GM12872 (cell line): ENCODE results near the gene BEND5.

Experiments
- CTCF ChIP-seq: IDR thresholded peaks from 3 replicates; pipeline ENCODE4 v1.5.1; 2011; ENCODE audit warnings: low read depth, mild to moderate bottlenecking, low read length, moderate library complexity; ENCODE audit not compliant: insufficient read depth

The BEND5 gene

DNA sequence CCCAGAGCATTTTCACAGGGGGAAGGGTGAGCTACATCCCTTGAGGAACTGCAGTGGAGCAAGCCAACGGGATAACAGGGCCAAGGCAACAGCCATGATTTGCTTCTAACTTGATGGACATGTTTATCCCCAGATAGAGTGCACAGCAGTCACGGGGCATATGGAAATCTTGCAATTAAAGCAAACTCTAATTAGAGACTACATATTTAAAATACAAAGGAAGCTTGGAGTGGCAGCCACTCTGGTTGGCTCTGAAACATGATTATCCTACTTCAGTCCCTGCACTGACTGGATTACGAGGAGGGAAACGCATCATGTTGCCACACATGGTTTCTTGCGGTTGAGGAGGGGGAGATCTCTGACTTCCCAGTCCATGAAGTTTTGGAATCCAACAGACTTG is 60.8 kb downstream of the BEND5 start:
- no peak for TF ChIP-seq CTCF

GRCh38 chr1:48710915-48711314 is 65.8 kb downstream of the BEND5 start:
- TF ChIP-seq CTCF: no peak

DNA sequence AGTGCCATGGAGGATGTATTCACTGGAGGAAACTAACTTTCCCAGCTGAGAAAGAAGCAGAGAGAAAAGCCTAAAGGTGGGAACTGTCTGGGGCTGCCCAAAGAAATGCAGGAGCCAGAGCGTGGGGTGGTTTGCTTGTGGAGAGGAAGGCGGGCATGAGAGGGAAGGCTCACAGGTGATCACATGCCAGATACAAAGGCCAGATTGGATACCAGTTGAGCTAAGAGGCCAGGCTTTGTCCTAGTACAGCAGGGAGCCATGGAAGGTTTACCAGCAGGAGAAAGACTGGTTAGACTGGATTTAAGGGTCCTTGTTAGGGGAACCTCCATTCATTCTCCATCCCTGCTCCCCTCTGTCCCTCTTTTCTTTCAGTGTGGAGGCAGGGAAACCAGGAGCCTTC is 66.4 kb downstream of the BEND5 start:
- no peak for TF ChIP-seq CTCF

DNA sequence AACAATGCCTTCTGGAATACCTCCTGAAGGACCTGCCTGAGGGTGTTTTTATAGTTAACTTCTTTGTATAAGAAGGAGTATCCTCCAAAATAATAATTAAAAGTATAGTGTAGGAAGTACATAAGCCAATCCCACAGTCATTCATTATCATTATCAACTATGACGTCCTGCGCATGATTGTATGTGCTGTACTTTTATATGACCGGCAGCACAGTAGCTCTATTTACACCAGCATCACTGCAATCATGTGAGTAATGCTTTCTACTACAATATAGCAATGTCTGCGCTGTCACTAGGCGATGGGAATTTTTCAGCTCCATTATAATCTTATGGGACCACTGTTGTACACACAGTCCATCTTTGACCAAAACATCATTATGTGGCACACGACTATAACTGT is 72.0 kb downstream of the BEND5 start:
- no peak for TF ChIP-seq CTCF

DNA sequence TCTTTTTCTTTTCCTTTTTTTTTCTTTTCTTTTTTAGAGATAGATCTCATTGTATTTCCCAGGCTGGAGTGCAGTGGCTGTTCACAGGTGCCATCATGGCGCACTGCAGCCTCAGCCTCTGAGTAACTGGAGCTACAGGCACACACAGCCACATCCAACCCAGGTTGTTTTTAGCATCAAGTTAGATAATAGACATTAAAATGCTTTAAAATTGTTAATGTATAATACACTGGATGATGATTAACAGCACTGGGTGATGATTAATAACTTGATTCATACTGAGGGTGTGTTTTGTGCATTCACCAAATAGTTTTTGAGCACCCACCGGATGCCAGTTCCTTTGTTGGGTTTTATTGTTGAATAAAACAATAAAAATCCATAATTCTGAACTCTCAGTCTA is 75.2 kb downstream of the BEND5 start:
- TF ChIP-seq CTCF: no peak

- peak; percentile 93 for TF ChIP-seq CTCF
These were observed 79.5 kb downstream of the BEND5 start for GRCh38 chr1:48697066-48697707.

DNA sequence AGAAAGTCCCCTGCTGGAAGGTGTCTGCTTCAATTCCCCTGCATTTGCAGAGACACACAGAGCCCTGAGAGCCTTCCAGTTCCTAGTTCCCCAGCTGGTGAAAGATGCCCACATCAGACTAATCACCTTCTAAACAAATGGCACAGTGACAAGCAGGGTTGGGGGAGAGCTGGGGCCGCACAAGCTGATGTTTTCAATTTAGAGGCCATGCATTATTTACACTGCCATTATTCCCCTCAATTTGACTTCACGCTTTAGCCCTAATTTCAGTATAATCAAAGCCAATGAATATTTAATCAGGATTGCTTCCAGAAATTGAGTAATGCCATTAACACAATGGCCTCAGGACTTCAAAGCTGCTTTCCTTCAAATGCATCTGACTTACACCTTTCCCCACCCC is 81.5 kb downstream of the BEND5 start:
- no peak for TF ChIP-seq CTCF

DNA sequence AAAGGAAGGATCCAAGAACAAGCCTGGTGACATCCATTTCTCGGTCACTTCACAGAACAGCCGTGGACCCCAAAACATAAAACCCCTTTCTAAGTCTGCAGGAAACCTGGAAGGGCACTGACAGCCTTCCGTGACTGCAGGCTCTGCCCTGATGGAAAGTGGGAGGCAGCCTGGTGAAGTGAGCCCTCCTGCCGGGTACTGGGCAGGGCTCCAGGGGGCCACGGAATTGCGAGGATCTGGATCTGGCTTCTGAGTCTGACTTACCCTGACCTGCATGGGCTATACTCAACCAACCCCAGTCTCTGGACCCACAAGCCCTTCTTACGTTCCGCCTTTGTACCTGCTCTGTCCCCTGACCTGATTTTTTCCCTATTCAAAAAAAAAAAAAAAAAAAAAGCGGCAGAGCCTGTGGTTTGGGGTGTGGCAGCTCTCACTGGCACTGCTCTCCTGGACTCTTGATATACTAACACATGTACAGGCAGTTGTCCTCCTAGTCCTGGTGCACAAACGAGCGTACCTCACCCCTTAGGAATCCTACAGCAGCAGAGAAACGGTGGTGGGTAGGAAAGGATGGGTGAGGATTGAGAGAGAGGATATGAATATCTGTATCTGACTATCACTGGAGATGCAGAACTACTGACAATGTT is 82.9 kb downstream of the BEND5 start:
- TF ChIP-seq CTCF: no peak
